ENCODE measurements around the gene MEI1.

Gene MEI1

GRCh38 chr22:41846268-41846987 is 147.1 kb downstream of the MEI1 start:
- no peak for DNase-seq (ENCODE audit: low read depth, low spot score)
- no peak overlapping the region for H3K4me3 ChIP-seq (ENCODE audit: low read length)

GRCh38 chr22:41847300-41847699 is 148.0 kb downstream of the MEI1 start:
- no peak overlapping the region for H3K4me3 ChIP-seq (ENCODE audit: low read length)
- DNase-seq (ENCODE audit: low read depth, low spot score), result no peak

GRCh38 chr22:41848468-41848867 is 149.2 kb downstream of the MEI1 start:
- H3K4me3 ChIP-seq (ENCODE audit: low read length), result no peak overlapping the region
- no peak for DNase-seq (ENCODE audit: low read depth, low spot score)

Measured in Jurkat, Clone E6-1 (cell line).